Left ventricle myocardium superior (tissue), 1 donor: ENCODE data around the gene UBR1. TPM values are rescaled to one million over a fixed set of nuclear protein-coding genes. Genes with fewer than 3 reads are reported as not detected.

Experiments used
- ATAC-seq: fragments of 200-7000 bp; cut with Tn5 transposase; one replicate; pipeline ENCODE4 v1.9.1; 2020; ENCODE audit warnings: mild to moderate bottlenecking, moderate library complexity
- DNase-seq: peaks from one replicate; pipeline ENCODE4 v3.0.0-alpha.2; 2020
- intact Hi-C: fragments of 100-400 bp; cut with micrococcal nuclease; formaldehyde crosslinking; loops from one replicate; pipeline ENCODE4 v1.11.0; 2022
- total RNA-seq: library from RNA; stranded (reverse); fragmentation: NEBNext Ultra II Directional; extraction: Animal tissue kit (Norgen Biotek cat#: 25700); gene quantifications from one replicate; pipeline ENCODE4 v1.2.1, GENCODE V29; 2021
- donor health status: DM: no; HTN: yes; CAD: no; lungs with severe emphysema.

Gene UBR1
- total RNA-seq, 1 donor from 2014 or later, result 21.3 TPM

- intact Hi-C loops, result no loop called here
- no peak for ATAC-seq
- DNase-seq, result no peak
These were observed 12.4 kb upstream of the UBR1 start for GRCh38 chr15:43118286-43118685.

GRCh38 chr15:43111354-43111753, 5.5 kb upstream of the UBR1 start:
- no peak for DNase-seq
- ATAC-seq, result no peak

GRCh38 chr15:43107751-43108150, 1.9 kb upstream of the UBR1 start:
- ATAC-seq (no peak), DNase-seq (no peak)
- intact Hi-C loops, result no loop called here

More at GRCh38 chr15:43111354-43111753, 5.5 kb upstream of the UBR1 start:
- intact Hi-C loops, result no loop called here

GRCh38 chr15:43106486-43106829, 620 bp upstream of the UBR1 start:
- no peak for DNase-seq
- intact Hi-C loops, result no loop called here
- ATAC-seq, result no peak

GRCh38 chr15:43105077-43105736, 631 bp downstream of the UBR1 start:
- ATAC-seq (peak; percentile 42), DNase-seq (no peak)
- intact Hi-C loops, result no loop called here

- DNase-seq, result no peak
- intact Hi-C loops, result no loop called here
- no peak for ATAC-seq
These were observed 1.4 kb downstream of the UBR1 start for GRCh38 chr15:43104426-43104825.

- ATAC-seq (no peak), DNase-seq (no peak)
- intact Hi-C loops, result no loop called here
These were observed 1.9 kb downstream of the UBR1 start for GRCh38 chr15:43103907-43104306.

GRCh38 chr15:43102187-43102586, 3.7 kb downstream of the UBR1 start:
- no peak for ATAC-seq

GRCh38 chr15:43100971-43101370, 4.9 kb downstream of the UBR1 start:
- intact Hi-C loops, result no loop called here
- no peak for DNase-seq
- ATAC-seq, result no peak

More at GRCh38 chr15:43102187-43102586, 3.7 kb downstream of the UBR1 start:
- intact Hi-C loops, result no loop called here
- DNase-seq, result no peak

- no peak for DNase-seq
- intact Hi-C loops, result no loop called here
- no peak for ATAC-seq
These were observed 6.6 kb downstream of the UBR1 start for GRCh38 chr15:43099105-43099845.

GRCh38 chr15:43096411-43096810, 9.4 kb downstream of the UBR1 start:
- intact Hi-C loops, result no loop called here
- ATAC-seq (no peak), DNase-seq (no peak)

GRCh38 chr15:43095708-43096347, 10.0 kb downstream of the UBR1 start:
- ATAC-seq, result no peak
- no peak for DNase-seq
- intact Hi-C loops, result no loop called here

GRCh38 chr15:43095243-43095642, 10.6 kb downstream of the UBR1 start:
- DNase-seq, result no peak
- intact Hi-C loops, result no loop called here
- ATAC-seq, result peak; percentile 28

GRCh38 chr15:43094416-43095030, 11.3 kb downstream of the UBR1 start:
- DNase-seq, result no peak
- no peak for ATAC-seq
- intact Hi-C loops, result no loop called here

GRCh38 chr15:43093026-43093425, 12.8 kb downstream of the UBR1 start:
- intact Hi-C loops, result no loop called here
- no peak for DNase-seq
- ATAC-seq, result no peak

GRCh38 chr15:43091859-43092258, 14.0 kb downstream of the UBR1 start:
- DNase-seq (no peak), ATAC-seq (no peak)
- intact Hi-C loops, result no loop called here

GRCh38 chr15:43086551-43086950, 19.3 kb downstream of the UBR1 start:
- ATAC-seq (no peak), DNase-seq (no peak)
- intact Hi-C loops, result no loop called here

GRCh38 chr15:43085921-43086320, 19.9 kb downstream of the UBR1 start:
- ATAC-seq, result no peak
- no peak for DNase-seq
- intact Hi-C loops, result no loop called here

- intact Hi-C loops, result no loop called here
- DNase-seq (no peak), ATAC-seq (no peak)
These were observed 23.3 kb downstream of the UBR1 start for GRCh38 chr15:43082509-43082908.

GRCh38 chr15:43081283-43081682, 24.6 kb downstream of the UBR1 start:
- intact Hi-C loops, result no loop called here
- no peak for ATAC-seq
- DNase-seq, result no peak
